NK-92 treated with Interleukin-12 subunit alpha and Interleukin-12 subunit beta, amount 100 ng/mL, for 24 hours (cell line): ENCODE data around the gene RPL35.
"Not testable (repeated sequence)": the region's sequence is repeated elsewhere in the genome, so short reads cannot be mapped to it uniquely, and the experiment has no call there.

Experiments
- DNase-seq: peaks from one replicate; lab custom pipeline; 2025; lab: John Stamatoyannopoulos, UW

RPL35 gene

GRCh38 chr9:124852829-124853531, 8.8 kb downstream of the RPL35 start, which contains the start of gene WDR38:
Gene WDR38 (plus strand): TSS chr9:124853460. CDS start chr9:124853532, 72 bp downstream.
- DNase-seq: peak; percentile 71

GRCh38 chr9:124852121-124852828, 9.5 kb downstream of the RPL35 start:
- no peak for DNase-seq

DNA sequence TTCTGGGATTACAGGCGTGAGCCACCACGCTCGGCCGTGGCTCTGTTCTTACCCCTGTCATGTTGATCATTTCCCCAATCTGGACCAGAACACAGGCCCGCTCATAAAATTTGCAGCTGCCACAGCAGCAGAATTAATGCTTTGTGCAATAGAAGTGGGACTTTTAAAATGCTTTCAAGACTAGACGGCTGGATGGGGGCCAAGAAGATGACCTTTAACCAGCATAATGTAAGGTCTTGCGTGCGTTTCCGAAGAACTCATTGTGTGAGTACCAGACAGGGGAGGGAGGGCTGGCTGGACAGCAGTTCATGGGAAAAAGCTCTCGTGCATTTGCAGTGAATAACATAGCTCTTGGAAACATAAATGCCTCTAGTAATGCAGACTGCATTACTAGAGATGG, 12.0 kb downstream of the RPL35 start:
- DNase-seq: no peak

- DNase-seq: no peak
These were observed 14.8 kb downstream of the RPL35 start for GRCh38 chr9:124846969-124847368.

GRCh38 chr9:124846467-124846866, 15.3 kb downstream of the RPL35 start:
- DNase-seq: not testable (repeated sequence)

DNA sequence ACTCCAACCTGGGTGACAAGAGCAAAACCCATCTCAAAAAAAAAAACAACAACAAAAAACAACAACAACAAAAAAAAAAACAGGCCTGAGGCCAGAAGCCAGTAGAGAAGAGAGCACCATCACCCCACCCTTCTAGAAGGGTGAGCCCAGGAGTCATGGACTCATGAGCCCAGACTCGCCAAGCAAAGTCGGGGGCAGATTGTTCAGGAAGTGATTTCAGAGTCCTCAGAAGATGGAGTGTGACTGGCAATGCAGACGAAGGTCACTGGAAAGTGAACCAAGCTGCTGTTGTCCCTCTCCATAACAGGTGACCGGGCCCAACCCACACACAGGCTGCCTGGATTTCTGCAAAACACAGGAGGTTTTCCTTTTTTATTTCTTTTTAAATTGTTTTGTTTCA, 17.5 kb downstream of the RPL35 start:
- DNase-seq: no peak

- DNase-seq: no peak
These were observed 18.2 kb downstream of the RPL35 start for GRCh38 chr9:124843456-124844034.

DNA sequence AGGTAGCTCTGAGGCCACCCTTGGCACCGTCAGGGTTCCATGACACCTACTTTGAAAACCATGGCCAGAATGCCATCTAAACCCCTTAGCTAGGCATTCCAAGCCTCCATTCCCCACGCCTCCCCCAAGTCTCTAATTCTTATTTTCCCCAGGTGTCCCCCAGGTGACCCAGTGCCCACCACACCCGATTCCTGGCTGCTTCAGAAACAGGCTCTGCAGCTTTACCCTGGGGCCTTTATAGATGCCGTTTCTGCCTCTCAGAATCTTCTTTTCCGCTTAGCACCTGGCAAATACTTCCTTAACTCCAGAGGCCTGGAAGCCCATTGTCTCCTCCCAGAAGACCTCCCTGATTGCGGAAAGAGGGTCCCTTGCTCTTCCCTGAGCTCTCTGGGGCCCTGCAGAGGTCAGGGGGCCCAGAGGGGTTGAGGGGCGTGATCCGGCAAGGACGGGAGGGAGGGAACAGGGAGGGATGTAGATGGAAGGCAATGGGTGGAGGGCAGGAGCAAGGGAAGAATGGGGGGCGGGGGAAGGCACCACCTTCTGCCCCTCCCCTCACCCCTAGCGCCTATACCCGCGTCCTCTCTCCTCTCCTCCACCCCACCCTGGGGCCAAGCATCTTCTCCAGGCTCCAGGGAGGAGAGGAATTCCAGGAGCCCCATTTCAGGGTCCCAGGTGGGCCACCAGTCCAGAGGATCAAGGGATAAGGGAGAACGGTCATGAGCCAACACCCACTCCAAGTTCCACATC, 20.5 kb downstream of the RPL35 start:
- DNase-seq: no peak

DNA sequence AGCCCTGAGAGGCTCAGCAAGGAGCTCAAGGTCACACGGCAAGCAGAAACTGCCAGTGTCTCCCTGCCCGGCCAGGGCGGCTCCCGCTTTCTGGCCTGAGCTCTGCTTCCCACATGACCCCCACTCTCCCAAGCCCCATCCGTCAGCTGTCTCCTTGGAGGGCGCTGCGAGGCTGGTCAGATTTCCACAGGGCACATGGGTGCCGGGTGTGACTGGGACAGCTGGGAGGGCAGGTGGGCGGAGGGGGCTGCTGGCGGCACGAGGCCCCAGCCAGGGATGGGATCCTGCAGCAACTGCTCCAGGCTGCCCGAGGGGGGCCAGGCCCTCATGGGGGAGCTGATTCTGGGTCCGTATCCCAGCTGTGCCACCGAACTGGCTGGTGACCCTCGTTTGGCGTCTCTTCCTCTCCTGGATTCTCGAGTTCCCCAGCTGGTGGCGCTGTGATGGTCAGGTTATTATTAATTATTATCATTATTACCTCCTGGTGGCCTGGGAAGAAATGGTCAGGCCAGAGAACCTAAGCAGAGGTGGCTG, 21.4 kb downstream of the RPL35 start:
- DNase-seq: no peak

- DNase-seq: no peak
These were observed 22.0 kb downstream of the RPL35 start for GRCh38 chr9:124839612-124840299.

- not testable (repeated sequence) for DNase-seq
These were observed 23.0 kb downstream of the RPL35 start for GRCh38 chr9:124838567-124839275.

DNA sequence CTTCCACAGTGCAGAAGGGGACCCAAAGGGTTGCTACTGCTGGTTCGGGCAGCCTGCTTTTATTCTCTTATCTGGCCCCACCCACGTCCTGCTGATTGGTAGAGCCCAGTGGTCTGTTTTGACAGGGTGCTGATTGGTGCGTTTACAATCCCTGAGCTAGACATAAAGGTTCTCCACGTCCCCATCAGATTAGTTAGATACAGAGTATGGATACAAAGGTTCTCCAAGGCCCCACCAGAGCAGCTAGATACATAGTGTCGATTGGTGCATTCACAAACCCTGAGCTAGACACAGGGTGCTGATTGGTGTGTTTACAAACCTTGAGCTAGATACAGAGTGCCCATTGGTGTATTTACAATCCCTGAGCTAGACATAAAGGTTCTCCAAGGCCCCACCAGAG, 23.6 kb downstream of the RPL35 start:
- DNase-seq: not testable (repeated sequence)

- DNase-seq: no peak
These were observed 26.7 kb downstream of the RPL35 start for GRCh38 chr9:124835026-124835557.

GRCh38 chr9:124834591-124834990, 27.2 kb downstream of the RPL35 start:
- DNase-seq: no peak

DNA sequence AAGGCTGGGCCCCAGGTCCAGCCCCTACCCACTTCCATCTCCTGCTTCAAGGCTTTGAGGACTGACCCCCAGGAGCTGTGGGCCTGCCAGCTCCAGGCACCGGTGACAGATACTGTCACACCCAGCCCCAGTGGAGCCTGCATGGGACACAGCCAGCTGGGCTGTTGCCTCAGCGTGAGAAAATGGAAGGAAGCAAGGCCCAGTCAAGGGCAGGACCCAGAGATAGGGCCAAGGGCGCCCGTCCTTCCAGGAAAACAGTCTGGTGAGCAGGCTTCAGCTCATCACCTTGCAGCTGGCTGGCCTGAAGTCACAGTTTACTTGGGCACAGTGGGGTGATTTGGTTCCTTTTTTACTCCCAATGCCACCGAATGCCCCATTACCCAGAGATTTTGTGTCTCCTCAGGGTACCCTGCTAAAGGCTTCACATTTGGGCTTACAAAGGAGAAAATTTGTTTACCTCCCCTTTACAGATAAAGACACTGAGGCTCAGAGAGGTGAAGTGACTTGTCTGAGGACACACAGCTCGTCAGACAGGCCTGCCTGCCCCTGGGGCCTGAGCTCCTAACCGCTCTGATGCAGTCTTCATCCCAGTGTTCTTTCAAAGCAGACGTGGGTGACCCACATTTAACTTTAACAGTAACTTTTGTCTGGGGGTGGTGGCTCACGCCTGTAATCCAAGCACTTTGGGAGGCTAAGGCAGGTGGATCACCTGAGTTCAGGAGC, 30.0 kb downstream of the RPL35 start:
- DNase-seq: no peak

DNA sequence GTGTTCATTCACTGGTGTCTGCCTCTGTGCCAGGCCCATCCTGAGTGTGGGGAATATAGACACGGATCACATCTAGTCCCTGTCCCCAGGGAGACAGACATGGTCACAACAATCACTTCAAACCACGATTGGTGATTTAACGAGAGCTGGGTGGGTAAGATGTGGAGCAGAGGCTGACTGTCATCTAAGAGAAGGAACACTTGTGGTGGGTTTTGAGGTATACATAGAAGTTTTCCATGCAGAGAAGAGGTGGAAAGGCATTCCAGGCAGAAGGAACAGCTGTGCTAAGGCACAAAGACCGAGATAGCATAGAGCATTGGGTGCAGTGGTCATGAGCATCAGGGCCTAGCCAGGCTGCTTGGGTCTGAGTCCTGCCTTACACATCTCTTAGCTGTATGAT, 31.2 kb downstream of the RPL35 start:
- no peak for DNase-seq

DNA sequence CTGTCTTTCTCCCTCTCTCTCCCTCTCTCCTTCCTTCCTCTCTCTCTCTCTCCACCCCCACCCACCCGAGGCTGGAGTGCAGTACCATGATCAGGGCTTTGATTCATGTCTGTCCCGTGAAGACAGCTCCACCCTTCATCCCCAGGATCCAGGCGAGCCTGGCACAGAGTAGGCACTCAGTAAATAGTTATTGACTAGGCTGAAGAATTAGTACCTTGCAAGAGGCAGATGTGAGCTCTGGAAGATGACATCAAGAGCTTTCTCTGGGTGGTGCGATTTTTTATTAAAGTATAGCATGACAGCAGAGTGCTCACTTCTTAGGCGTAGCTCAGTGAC, 32.5 kb downstream of the RPL35 start:
- no peak for DNase-seq

DNA sequence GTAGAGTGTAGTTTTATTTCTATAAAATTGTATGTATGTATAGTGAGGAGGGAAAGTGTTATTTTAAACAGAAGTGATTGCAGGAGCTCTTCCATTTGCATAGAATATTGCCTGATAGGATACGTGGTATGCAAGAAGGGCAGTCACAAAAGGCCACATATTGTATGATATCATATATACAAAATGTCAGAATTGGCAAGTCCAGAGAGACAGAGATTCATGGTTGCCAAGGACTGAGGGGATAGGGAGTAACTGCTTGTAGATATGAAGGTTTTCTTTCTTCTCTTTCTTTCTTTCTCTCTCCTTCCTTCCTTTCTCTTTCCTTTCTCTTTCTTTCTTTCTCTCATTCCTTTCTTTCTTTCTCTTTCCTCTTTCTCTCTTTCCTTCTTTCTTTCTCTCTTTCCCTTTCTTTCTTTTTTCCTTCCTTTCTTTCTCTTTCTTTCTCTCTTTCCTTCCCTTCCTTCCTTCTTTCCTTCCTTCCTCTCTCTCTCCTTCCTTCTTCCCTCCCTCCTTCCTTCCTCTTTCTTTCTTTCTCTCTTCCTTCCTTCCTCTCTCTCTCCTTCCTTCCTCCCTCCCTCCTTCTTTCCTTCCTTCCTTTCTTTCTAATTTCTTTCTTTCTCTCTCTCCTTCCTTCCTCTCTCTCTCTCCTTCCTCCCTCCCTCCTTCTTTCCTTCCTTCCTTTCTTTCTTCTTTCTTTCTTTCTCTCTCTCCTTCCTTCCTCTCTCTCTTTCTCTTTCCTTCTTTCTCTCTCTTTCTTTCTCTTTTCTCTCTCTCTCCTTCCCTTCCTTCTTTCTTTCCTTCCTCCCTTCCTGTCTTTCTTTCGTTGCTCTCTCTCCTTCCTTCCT, 33.0 kb downstream of the RPL35 start:
- no peak for DNase-seq
